DND-41 (cell line): ENCODE data around the gene FGF8.

Experiments
- EZH2 ChIP-seq: IDR thresholded peaks from 3 replicates; pipeline ENCODE4 v1.6.1; 2012; ENCODE audit warnings: borderline replicate concordance, low read depth, mild to moderate bottlenecking, moderate library complexity, low read length, inconsistent platforms; ENCODE audit not compliant: severe bottlenecking
- TF ChIP-seq, protein P1 (sequence below): IDR thresholded peaks from 2 replicates; pipeline ENCODE4 v1.5.1; 2012; ENCODE audit warnings: borderline replicate concordance, low read length, moderate library complexity, mild to moderate bottlenecking; ENCODE audit not compliant: poor library complexity, severe bottlenecking; ENCODE audit errors: extremely low read depth

DNA sequence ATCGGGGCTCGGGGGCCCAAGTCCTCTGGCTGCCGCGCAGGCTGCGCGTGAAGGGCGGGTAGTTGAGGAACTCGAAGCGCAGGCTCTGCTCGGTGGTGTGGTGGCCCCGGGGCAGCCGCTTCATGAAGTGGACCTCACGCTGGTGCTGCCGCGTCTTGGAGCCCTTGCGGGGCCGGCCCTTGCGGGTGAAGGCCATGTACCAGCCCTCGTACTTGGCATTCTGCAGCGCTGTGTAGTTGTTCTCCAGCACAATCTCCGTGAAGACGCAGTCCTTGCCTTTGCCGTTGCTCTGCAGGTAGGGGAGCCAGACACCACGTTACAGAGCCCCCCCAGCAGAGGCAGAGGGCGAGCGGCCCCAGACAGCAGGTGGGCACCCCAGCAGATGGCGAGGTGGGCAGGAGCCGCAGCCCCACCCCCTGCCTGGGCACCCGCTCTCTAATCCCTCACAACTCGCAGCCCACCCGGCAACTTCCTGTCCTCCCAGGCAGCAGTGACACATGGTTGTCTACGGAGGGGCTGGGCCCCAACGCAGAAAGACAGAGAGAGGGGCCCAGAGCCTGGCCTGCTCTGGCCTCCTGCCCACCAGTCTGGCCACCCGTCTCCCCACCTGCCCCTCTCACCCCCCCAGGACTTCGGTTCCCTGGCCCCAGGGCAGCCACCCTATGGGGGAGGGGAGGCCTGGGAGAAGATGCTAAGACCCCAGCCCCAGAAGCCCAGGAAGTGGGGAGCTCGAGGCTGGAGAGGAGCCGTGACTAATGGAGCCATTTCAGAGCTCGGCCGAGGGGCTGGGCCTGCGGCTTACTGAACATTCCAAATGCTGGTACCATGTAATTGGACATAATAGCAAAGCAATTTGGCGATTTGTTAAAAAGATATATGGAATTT lies 5.3 kb downstream of the FGF8 start:
- TF ChIP-seq EZH2, result no peak
- TF ChIP-seq, protein P1, sequence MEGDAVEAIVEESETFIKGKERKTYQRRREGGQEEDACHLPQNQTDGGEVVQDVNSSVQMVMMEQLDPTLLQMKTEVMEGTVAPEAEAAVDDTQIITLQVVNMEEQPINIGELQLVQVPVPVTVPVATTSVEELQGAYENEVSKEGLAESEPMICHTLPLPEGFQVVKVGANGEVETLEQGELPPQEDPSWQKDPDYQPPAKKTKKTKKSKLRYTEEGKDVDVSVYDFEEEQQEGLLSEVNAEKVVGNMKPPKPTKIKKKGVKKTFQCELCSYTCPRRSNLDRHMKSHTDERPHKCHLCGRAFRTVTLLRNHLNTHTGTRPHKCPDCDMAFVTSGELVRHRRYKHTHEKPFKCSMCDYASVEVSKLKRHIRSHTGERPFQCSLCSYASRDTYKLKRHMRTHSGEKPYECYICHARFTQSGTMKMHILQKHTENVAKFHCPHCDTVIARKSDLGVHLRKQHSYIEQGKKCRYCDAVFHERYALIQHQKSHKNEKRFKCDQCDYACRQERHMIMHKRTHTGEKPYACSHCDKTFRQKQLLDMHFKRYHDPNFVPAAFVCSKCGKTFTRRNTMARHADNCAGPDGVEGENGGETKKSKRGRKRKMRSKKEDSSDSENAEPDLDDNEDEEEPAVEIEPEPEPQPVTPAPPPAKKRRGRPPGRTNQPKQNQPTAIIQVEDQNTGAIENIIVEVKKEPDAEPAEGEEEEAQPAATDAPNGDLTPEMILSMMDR, result no peak
